ENCODE measurements around the gene PLEKHG3. TPM values are rescaled to one million over a fixed set of nuclear protein-coding genes. Genes with fewer than 3 reads are reported as not detected.

The PLEKHG3 gene
- total and polyA plus RNA-seq, 2 of the 4 experiments (the other 2 are of a cell fraction) = 8.2 to 8.4 TPM

- H2AFZ ChIP-seq (replicated peaks; ENCODE audit: low read length, poor library complexity) = no peak overlapping the region
- no peaks in the 10 kb centered on the region for H3K79me1 ChIP-seq (ENCODE audit: low read depth in 1 of 2, low read length in 2 of 2)
- H3K4me2 ChIP-seq (ENCODE audit: low read depth, low read length) = no peak overlapping the region
- no peak overlapping the region for H3K4ac ChIP-seq (ENCODE audit: low read depth, low read length)
- no peak overlapping the region for H3K4me3 ChIP-seq (ENCODE audit: insufficient read depth, low read depth, low read length)
- no peak overlapping the region for H2BK5ac ChIP-seq (ENCODE audit: low read depth, low read length, poor library complexity, severe bottlenecking)
- WGBS, 2 experiments (ENCODE audit: extremely low coverage in 2 of 2, insufficient read length in 1 of 2) = 85% methylated on average over 5 of the region's 17 CpGs; no CpG with 5 or more reads in 1 of the 2 experiments
- H3K27ac ChIP-seq (ENCODE audit: insufficient read depth, low read length) = no peak overlapping the region
- H3K9me3 ChIP-seq (ENCODE audit: control insufficient read depth, insufficient read depth, low read length) = no peaks in the 10 kb centered on the region; the same call in 1 of the 2 replicates
- CTCF ChIA-PET = interaction anchor here (1.1 kb wide), 1 partner anchor 123 kb away, joined by 3 read pairs; no protein-coding TSS in a partner anchor
- H3K23ac ChIP-seq (ENCODE audit: low read depth, low read length) = no peak overlapping the region
- ATAC-seq (ENCODE audit: low read depth) = no peak
- H4K91ac ChIP-seq (ENCODE audit: insufficient read depth, low read depth, low read length) = no peak overlapping the region
- no peak overlapping the region for H2BK120ac ChIP-seq (ENCODE audit: low read depth, low read length)
- no peak overlapping the region for H3K56ac ChIP-seq (ENCODE audit: extremely low read depth, insufficient read depth, low read length)
- H4K8ac ChIP-seq (ENCODE audit: low read depth in 2 of 2, low read length in 2 of 2) = no peak overlapping the region
- no peak overlapping the region for H2BK20ac ChIP-seq (ENCODE audit: low read depth, low read length)
- intact Hi-C loops (cut with micrococcal nuclease) = no loop called here
- H3K9ac ChIP-seq (ENCODE audit: low read depth, low read length) = no peak overlapping the region
- POLR2A ChIA-PET (ENCODE audit: unreplicated experiment) = no interaction called here
- no peak overlapping the region for H2BK15ac ChIP-seq (ENCODE audit: low read depth, low read length)
- no peak overlapping the region for H2AK5ac ChIP-seq (ENCODE audit: low read depth, low read length)
- in situ Hi-C loops (cut with MboI; ENCODE audit: low sequenced_read_pairs) = loop anchor here (10.0 kb wide), 1 partner anchor 235 kb away; no protein-coding TSS in a partner anchor
- no peak overlapping the region for H2AK9ac ChIP-seq (replicated peaks; ENCODE audit: low read depth, low read length, poor library complexity)
- BruUV-seq (replicated peaks) = no TSS peak
- dilution Hi-C loops (cut with HindIII; ENCODE audit: low sequenced_read_pairs, unreplicated experiment) = no loop called here
- no peaks in the 10 kb centered on the region for H3K9me1 ChIP-seq (ENCODE audit: insufficient read depth, low read length)
- no peak overlapping the region for H4K5ac ChIP-seq (ENCODE audit: low read depth, low read length)
- H3K18ac ChIP-seq (ENCODE audit: low read depth, low read length) = no peak overlapping the region
- H3K36me3 ChIP-seq (ENCODE audit: control insufficient read depth, insufficient read depth, low read length) = no peaks in the 10 kb centered on the region
- no peaks in the 10 kb centered on the region for H4K20me1 ChIP-seq (ENCODE audit: insufficient read depth, low read length)
- peaks cover 3% of the 10 kb centered on the region; the same call in 1 of the 2 replicates for H3K4me1 ChIP-seq (ENCODE audit: control insufficient read depth, insufficient read depth, low read length)
- no peak for DNase-seq
- H3K14ac ChIP-seq (replicated peaks; ENCODE audit: low read depth, low read length) = no peak overlapping the region
- TF ChIP-seq CTCF (conservative IDR thresholded peaks at IDR 0.05; ENCODE audit: low read depth, low read length) = no peak
- TF ChIP-seq SMC3 (IDR thresholded peaks at IDR 0.05; ENCODE audit: low read depth, low read length) = no peak
- TF ChIP-seq CEBPB (IDR thresholded peaks at IDR 0.05; ENCODE audit: low read depth, low read length) = no peak
- no peak for TF ChIP-seq BHLHE40 (IDR thresholded peaks at IDR 0.05; ENCODE audit: low read depth, low read length)
- TF ChIP-seq MXI1 (IDR thresholded peaks at IDR 0.05; ENCODE audit: borderline replicate concordance, low read depth, low read length) = no peak
- TF ChIP-seq FOS (IDR thresholded peaks at IDR 0.05; ENCODE audit: low read depth, low read length) = no peak
- no peak for TF ChIP-seq RCOR1 (IDR thresholded peaks at IDR 0.05; ENCODE audit: insufficient replicate concordance, low read length)
- no peak for TF ChIP-seq ELK1 (IDR thresholded peaks at IDR 0.05; ENCODE audit: borderline replicate concordance, low read depth, low read length)
- no peak for TF ChIP-seq MAFK (IDR thresholded peaks at IDR 0.05; ENCODE audit: low read depth, low read length)
- TF ChIP-seq RAD21 (IDR thresholded peaks at IDR 0.05; ENCODE audit: low read length) = no peak
- H3K27me3 ChIP-seq (ENCODE audit: control insufficient read depth, insufficient read depth, low read length) = peaks cover 26% of the 10 kb centered on the region
Measured at GRCh38 chr14:64769096-64770020, 65.1 kb downstream of the PLEKHG3 start.
